ENCODE results near the gene LYST.

GRCh38 chr1:235708390-235708962, 158.2 kb downstream of the LYST start:
- TF ChIP-seq POLR2A (IDR thresholded peaks at IDR 0.05) (no peak), EP300 (IDR thresholded peaks at IDR 0.05) (no peak)
- TF ChIP-seq, protein P1, sequence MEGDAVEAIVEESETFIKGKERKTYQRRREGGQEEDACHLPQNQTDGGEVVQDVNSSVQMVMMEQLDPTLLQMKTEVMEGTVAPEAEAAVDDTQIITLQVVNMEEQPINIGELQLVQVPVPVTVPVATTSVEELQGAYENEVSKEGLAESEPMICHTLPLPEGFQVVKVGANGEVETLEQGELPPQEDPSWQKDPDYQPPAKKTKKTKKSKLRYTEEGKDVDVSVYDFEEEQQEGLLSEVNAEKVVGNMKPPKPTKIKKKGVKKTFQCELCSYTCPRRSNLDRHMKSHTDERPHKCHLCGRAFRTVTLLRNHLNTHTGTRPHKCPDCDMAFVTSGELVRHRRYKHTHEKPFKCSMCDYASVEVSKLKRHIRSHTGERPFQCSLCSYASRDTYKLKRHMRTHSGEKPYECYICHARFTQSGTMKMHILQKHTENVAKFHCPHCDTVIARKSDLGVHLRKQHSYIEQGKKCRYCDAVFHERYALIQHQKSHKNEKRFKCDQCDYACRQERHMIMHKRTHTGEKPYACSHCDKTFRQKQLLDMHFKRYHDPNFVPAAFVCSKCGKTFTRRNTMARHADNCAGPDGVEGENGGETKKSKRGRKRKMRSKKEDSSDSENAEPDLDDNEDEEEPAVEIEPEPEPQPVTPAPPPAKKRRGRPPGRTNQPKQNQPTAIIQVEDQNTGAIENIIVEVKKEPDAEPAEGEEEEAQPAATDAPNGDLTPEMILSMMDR (IDR thresholded peaks at IDR 0.05), result no peak

All from tibial nerve (tissue), 4 donors.